ENCODE data around the gene EIF3L. TPM values are rescaled to one million over a fixed set of nuclear protein-coding genes. Genes with fewer than 3 reads are reported as not detected.

Gene EIF3L
- total RNA-seq, 2 donors from 2014 or later: 553 to 834 TPM

DNA sequence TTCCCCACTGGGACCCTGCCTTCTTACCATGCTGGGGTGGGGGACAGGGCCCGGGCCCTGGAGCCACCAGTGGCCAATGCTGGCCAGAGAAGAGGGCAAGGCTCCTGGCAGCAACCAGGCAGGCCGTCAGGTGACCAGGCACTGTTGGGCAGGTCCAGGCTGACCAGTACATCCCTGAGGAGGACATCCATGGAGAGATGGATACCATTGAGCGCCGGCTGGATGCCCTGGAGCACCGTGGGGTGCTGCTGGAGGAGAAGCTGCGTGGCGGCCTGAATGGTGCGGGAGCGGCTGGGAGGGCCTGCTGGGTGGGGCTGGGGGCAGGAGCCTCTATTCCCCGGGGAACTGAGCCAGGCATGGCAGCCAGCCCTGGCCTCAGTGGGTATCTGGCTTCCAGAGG is 83.2 kb downstream of the EIF3L start:
- Mint-ChIP-seq H3K4me3 (no peak overlapping the region), H3K9me3 (no peaks in the 10 kb centered on the region), H3K36me3 (ENCODE audit: low read depth) (peaks cover 13% of the 10 kb centered on the region), H3K27me3 (no peaks in the 10 kb centered on the region), H3K27ac (no peak overlapping the region), H3K4me1 (peaks cover 4% of the 10 kb centered on the region)
- ATAC-seq (replicated peaks): no peak

DNA sequence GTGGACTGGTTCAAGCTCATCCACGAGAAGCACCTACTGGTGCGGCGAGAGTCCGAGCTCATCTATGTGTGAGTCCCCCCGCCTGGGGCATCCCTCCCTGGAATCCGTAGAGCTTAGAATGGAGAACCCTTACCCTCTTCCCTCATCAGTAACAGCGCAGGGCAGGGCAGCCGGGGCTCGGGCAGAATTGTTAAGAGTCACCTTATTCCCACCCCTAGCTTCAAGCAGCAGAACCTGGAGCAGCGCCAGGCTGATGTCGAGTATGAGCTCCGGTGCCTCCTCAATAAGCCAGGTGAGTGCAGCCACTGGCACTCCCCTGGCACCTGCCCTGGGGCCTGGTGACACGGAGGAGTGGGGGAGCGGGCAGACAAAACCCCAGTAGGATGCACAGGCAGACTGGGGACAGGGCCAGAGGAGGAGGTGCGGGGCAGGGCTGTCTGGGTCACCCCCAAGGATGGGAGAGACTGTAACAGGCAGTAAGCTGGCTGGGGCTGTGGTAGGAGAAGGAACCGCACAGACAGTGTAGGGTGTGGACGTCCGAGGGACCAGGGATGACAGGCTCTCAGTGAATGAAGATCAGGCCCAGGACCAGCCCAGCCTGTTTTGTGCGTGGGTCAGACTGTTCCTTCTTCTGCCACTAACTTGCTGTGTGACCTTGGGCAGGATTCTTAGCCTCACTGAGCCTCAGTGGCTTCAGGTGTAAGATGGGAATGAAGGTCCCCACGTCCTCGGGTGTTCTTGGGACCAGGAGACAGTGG is 83.8 kb downstream of the EIF3L start:
- H3K27ac Mint-ChIP-seq: no peak overlapping the region

DNA sequence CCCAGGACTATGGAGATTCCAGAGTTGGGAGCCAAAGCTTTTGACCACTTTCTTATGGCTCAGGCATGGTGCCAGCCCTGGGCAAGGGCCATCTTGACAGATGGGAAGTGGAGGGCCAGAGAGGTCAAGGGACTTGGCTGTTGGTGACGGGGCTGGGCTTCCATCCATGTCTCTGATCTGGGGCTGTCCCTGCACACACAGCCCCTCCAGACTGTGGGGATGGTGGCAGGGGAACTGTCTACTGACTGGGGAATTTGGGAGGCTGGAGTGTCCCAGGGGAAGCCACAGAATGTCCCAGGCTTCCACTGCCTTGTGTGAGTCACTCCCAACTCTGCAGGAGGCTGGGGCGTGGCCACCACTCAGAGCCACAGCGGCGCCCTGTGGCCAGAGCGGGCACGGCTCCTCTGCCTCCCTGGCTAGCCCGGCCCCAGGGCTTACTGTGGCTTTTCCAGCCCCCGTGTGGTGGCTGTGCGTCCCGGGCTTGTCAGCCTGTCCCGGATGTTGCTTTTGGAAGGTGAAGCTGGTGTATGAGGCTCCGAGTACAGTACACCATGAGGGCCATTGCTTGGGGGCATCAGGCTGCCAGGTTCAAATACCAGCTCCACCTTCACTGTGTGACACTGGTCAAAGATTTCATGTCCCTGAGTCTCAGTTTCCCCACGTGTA is 84.6 kb downstream of the EIF3L start:
- peaks cover 10% of the 10 kb centered on the region for H3K36me3 Mint-ChIP-seq (ENCODE audit: low read depth)
- H3K4me3 Mint-ChIP-seq: no peak overlapping the region
- peaks cover 4% of the 10 kb centered on the region for H3K4me1 Mint-ChIP-seq
- peak; percentile 99 for ATAC-seq (replicated peaks)
- H3K27ac Mint-ChIP-seq: no peak overlapping the region
- no peaks in the 10 kb centered on the region for H3K27me3 Mint-ChIP-seq
- H3K9me3 Mint-ChIP-seq: no peaks in the 10 kb centered on the region

More for the DNA sequence above, 83.8 kb downstream of the EIF3L start:
- peaks cover 17% of the 10 kb centered on the region for H3K36me3 Mint-ChIP-seq (ENCODE audit: low read depth)
- H3K27me3 Mint-ChIP-seq: no peaks in the 10 kb centered on the region
- no peak for ATAC-seq (replicated peaks)
- peaks cover 4% of the 10 kb centered on the region for H3K4me1 Mint-ChIP-seq
- H3K9me3 Mint-ChIP-seq: no peaks in the 10 kb centered on the region
- no peak overlapping the region for H3K4me3 Mint-ChIP-seq

Other genes starting within 250 kb of the EIF3L start
- gene GGA1, start 240.6 kb upstream of the EIF3L start, total RNA-seq: 10 to 100 TPM; 69.3 to 79.8 TPM
- 100 to 1,000 TPM; 118 to 132 TPM for gene SH3BP1, start 209.8 kb upstream of the EIF3L start, total RNA-seq
- gene PDXP, start 190.7 kb upstream of the EIF3L start, total RNA-seq: 10 to 100 TPM; 38.0 to 43.2 TPM
- gene LGALS1, start 173.8 kb upstream of the EIF3L start, total RNA-seq: 1,000 to 10,000 TPM; 1,410 to 2,076 TPM
- 10 to 100 TPM; 22.1 to 46.1 TPM for gene NOL12, start 163.1 kb upstream of the EIF3L start, total RNA-seq
- gene TRIOBP, start 152.4 kb upstream of the EIF3L start, total RNA-seq: 10 to 100 TPM; 28.2 to 36.9 TPM
- gene GCAT, start 41.5 kb upstream of the EIF3L start, total RNA-seq: 1 to 10 TPM; 4.2 to 5.1 TPM
- not detected for gene GALR3, start 26.0 kb upstream of the EIF3L start, total RNA-seq
- gene ANKRD54, start 5.1 kb upstream of the EIF3L start, total RNA-seq: 10 to 100 TPM; 13.0 to 25.2 TPM
- gene MICALL1, start 56.9 kb downstream of the EIF3L start, total RNA-seq: 10 to 100 TPM; 10.3 to 15.9 TPM
- gene C22orf23, start 104.2 kb downstream of the EIF3L start, total RNA-seq: under 1 TPM in 1 of 2 donors, not detected in 1; 0.84 TPM
- 10 to 100 TPM; 48.1 to 95.1 TPM for gene POLR2F, start 104.3 kb downstream of the EIF3L start, total RNA-seq
- not detected for gene SOX10, start 135.1 kb downstream of the EIF3L start, total RNA-seq
- 10 to 100 TPM; 15.2 to 23.2 TPM for gene PICK1, start 208.0 kb downstream of the EIF3L start, total RNA-seq
- not detected for gene SLC16A8, start 234.8 kb downstream of the EIF3L start, total RNA-seq